GM18498 (cell line): ENCODE results near the gene C16orf87.
A peak's percentile ranks its signal among the peaks of the same experiment; 100 is the strongest.
"Not testable (repeated sequence)": the region's sequence is repeated elsewhere in the genome, so short reads cannot be mapped to it uniquely, and the experiment has no call there.

Source experiments
- ATAC-seq: cut with Tn5 transposase; IDR thresholded peaks from one replicate; pipeline ENCODE4 v1.9.1; 2021; ENCODE audit warnings: mild to moderate bottlenecking, moderate library complexity; ENCODE audit not compliant: unreplicated experiment

C16orf87 gene

GRCh38 chr16:46801428-46802049 lies 29.4 kb downstream of the C16orf87 start:
- no peak for ATAC-seq

GRCh38 chr16:46800494-46800893 lies 30.5 kb downstream of the C16orf87 start:
- ATAC-seq = no peak

GRCh38 chr16:46797501-46797900 lies 33.5 kb downstream of the C16orf87 start:
- no peak for ATAC-seq

GRCh38 chr16:46796764-46797269 lies 34.2 kb downstream of the C16orf87 start:
- ATAC-seq = no peak

GRCh38 chr16:46793841-46794240 lies 37.1 kb downstream of the C16orf87 start:
- no peak for ATAC-seq

GRCh38 chr16:46790599-46791270 lies 40.2 kb downstream of the C16orf87 start:
- ATAC-seq = no peak

GRCh38 chr16:46789499-46790414 lies 41.2 kb downstream of the C16orf87 start:
- peak; percentile 85 for ATAC-seq

GRCh38 chr16:46788891-46789474 lies 42.0 kb downstream of the C16orf87 start:
- ATAC-seq = no peak

GRCh38 chr16:46787909-46788308 lies 43.1 kb downstream of the C16orf87 start:
- ATAC-seq = peak; percentile 24

- ATAC-seq = no peak
Observed at GRCh38 chr16:46785076-46785845, 45.7 kb downstream of the C16orf87 start.

GRCh38 chr16:46784569-46784968 lies 46.4 kb downstream of the C16orf87 start:
- ATAC-seq = not testable (repeated sequence)

- no peak for ATAC-seq
Observed at GRCh38 chr16:46783800-46784199, 47.2 kb downstream of the C16orf87 start.

GRCh38 chr16:46782320-46782719 lies 48.7 kb downstream of the C16orf87 start:
- no peak for ATAC-seq

GRCh38 chr16:46777804-46778203 lies 53.2 kb downstream of the C16orf87 start:
- no peak for ATAC-seq

GRCh38 chr16:46775214-46775613 lies 55.8 kb downstream of the C16orf87 start:
- no peak for ATAC-seq

GRCh38 chr16:46774743-46775177 lies 56.2 kb downstream of the C16orf87 start:
- peak; percentile 85 for ATAC-seq

GRCh38 chr16:46772463-46772862 lies 58.5 kb downstream of the C16orf87 start:
- ATAC-seq = no peak

GRCh38 chr16:46768809-46769208 lies 62.2 kb downstream of the C16orf87 start:
- ATAC-seq = no peak

GRCh38 chr16:46765050-46765449 lies 65.9 kb downstream of the C16orf87 start:
- no peak for ATAC-seq

- ATAC-seq = no peak
Observed at GRCh38 chr16:46763147-46763546, 67.8 kb downstream of the C16orf87 start.
